GM21528 (cell line): ENCODE results near the gene PPP2R5C.

Experiments
- ATAC-seq: cut with Tn5 transposase; IDR thresholded peaks from one replicate; pipeline ENCODE4 v1.9.1; 2021; ENCODE audit warnings: mild to moderate bottlenecking, moderate library complexity; ENCODE audit not compliant: unreplicated experiment, low FRiP score

PPP2R5C gene

DNA sequence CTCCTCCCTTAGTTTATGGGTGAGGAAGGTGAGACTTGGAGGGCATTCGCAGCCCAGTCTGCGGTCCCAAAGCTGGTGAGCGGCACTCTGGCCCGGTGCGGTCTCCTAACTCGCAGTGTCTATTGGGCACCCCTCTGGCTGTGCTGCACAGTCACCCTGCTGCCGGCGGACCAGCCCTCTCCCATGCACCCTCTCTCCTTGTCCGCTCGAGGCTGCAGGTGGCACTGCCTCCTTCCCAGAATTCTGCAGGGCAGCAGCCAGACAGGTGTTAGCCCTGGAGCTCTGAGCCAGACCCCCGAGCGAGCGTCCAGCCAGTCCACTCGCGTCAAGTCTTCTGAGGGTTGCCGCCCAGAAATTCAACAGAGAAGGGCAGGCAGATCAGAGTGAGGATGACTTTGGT lies 146.1 kb downstream of the PPP2R5C start:
- no peak for ATAC-seq

DNA sequence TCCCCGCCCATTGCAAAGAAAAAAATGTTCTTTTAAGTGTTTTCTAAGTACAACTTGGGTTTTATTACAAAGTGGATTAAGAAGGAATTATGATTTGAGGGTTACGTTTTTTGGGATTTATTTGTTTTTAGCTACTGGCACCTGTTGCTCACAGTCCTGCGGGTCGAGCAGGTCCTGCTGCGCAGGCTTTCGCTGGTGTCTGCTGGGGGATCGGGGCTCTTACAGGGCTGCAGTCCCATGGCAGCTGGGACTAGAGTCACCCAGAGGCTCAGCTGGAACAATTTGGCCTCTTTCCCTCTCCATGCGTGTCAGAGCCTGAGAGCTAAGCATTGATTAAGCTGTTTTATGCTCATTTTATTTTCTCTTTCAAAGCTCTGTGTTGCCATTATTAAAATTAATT lies 147.3 kb downstream of the PPP2R5C start:
- ATAC-seq: no peak

DNA sequence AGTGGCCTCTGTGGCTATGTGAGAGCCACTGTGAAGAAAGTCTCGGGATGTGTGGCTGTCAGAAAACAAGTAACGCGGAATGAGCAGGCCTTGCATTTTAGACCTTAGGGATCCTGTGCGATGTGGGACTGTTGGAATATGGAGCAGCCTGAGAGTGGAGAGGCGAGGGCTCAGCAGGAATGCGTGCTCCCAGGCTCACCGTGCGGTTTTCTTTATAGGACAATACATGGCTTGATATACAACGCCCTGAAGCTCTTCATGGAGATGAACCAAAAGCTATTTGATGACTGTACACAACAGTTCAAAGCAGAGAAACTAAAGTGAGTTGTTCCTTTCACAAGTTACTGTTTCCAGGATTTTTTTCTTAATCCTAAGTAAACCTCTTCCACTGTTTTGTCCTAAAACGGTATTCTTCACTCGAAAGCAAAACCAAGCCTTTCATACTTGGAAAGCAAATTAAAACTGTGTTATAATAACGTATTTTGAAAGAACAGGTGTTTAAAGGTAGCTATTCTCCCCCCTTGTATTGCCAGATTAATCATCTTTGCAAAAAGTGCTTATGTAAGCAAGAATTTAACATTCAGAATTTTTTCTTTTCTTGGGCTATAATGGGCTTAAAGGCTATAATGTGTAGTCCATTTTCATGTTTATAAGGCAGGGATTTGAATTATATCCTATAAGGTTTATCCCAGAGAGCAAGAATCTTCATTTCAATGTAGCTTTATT lies 148.0 kb downstream of the PPP2R5C start:
- no peak for ATAC-seq

DNA sequence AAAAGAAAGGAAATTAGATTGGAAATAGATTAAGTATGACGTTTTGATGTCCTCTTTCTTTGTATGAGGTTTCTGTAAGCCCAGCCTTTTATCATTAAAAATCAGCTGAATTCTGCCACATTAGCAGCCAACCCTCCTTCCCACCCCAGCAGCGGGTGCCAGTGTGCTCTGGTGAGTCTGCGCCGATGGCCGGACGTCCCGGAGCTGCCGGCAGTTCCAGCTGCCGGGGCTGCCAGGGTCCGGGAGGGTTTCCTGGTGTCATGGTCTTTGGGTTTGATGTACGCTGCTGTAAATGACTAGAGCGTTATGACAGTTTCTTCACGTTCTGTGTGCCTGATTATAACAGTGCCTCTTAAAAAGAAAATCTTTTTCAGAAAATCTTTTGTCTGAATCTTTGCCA lies 151.3 kb downstream of the PPP2R5C start:
- ATAC-seq: no peak

DNA sequence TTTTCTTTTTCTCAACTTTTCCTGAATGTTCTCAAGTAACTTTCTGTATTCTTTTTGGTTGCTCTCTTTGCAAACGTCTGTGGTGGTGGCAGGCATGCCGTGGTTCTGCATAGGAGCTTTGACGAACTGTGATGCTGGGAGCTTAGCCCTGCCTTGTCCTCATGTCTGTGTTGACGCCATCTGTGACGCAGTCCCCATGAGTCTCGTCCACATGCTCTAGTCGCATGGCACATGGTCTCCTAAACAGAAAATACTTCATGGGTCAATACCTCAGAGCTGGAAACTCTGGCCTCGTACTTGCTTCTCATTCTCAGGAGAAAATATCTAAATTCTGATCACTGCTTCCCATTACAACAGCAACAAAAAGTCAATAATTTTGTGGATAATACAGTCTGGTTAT lies 152.6 kb downstream of the PPP2R5C start:
- ATAC-seq: no peak

DNA sequence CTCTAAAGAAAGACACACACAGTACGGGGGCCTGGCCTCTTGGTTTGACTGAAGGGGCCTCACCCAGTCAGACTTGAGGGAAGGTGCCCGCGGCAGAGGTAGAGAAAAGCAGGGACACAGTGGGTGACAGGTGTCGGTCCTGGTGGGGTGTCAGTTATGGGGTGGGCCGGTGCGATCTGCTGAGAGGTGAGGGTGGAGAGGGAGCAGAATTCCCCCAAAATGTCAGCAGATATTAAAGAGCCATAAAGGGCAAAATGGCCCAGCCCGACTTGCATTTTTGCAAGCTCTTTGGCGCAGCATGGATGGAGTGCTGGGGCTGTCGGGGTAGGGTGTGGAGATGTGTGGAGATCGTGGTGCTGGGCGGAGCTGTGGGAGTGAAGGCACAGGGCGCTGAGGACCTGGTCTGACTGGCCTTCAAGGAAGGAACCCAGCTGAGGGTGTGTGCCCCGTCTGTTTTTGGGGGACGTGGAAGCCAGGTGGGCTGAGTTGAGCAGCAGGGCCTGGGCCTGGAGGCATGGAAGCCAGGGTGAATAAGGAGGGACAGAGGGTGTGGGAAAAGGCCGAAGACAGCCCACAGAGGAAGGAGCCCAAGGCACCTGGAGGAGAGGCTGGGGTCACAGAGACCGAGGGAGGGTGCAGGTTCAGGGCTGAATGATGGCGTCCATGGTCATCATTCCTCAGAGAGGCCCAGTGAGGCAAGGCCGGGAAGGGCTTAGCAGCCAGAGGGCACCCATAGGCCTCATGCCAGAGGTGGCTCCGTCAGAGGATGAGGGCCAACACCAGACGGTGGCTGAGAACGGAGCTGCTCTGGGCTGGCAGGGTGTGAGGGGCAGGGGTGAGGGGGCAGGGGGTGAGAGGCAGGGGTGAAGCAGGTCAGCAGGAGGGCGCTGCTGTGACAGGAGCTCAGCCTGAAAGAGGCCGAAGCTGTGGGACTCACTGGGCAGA lies 154.6 kb downstream of the PPP2R5C start:
- no peak for ATAC-seq

DNA sequence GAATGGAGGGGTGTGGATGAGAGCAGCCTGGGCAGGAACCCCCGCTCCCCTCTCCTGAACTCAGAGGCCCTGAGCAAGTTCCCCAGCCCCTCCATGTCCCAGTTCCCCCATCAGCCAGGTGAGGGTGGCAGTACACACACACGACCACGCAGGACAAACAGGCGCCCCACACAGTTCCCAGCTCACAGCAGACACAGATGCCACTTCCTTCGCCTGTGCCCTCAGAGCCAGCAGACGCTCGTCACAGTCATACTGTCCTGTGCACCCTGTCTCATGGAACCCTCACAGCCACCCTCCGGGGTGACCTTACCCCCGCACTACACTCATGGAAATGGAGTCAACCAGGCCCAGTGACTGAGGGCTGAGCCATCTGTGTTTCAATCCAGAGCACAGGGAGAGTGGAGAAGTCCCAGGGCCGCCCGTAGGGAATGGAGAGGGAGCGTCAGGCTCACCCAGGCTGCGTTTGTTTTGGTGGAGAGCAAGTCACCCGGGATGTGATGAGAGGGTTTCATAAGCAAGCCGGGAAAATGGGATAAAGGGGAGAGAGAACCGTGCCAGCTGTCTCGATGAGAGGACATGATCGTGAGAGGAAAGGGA lies 155.4 kb downstream of the PPP2R5C start:
- ATAC-seq: no peak

DNA sequence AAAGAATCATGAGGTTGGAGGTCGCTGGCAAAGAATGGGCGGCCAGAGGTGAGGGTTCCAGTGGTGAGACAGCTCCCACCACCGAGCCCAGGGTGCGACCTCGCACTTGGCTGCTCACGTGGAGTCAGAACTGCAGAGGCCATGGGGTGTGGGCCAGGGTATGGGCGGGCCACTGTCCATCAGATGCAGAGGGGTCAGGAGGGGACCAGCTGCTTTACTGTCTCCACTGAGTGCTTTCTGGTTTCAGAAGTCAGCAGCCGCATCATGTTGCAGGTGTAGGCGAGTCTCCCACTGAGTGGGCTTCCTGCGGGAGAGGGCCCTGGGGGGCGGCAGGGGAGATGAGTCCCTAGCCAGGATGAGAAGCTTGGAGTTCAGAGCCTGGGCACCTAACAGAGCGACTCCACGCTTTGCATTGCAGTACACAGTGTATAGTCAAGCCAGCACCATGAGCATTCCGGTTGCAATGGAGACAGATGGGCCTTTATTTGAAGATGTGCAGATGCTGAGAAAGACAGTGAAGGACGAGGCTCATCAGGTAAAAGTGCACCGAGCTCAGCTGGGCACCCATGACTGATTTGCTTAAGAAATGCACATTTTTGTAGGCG lies 156.0 kb downstream of the PPP2R5C start:
- no peak for ATAC-seq

DNA sequence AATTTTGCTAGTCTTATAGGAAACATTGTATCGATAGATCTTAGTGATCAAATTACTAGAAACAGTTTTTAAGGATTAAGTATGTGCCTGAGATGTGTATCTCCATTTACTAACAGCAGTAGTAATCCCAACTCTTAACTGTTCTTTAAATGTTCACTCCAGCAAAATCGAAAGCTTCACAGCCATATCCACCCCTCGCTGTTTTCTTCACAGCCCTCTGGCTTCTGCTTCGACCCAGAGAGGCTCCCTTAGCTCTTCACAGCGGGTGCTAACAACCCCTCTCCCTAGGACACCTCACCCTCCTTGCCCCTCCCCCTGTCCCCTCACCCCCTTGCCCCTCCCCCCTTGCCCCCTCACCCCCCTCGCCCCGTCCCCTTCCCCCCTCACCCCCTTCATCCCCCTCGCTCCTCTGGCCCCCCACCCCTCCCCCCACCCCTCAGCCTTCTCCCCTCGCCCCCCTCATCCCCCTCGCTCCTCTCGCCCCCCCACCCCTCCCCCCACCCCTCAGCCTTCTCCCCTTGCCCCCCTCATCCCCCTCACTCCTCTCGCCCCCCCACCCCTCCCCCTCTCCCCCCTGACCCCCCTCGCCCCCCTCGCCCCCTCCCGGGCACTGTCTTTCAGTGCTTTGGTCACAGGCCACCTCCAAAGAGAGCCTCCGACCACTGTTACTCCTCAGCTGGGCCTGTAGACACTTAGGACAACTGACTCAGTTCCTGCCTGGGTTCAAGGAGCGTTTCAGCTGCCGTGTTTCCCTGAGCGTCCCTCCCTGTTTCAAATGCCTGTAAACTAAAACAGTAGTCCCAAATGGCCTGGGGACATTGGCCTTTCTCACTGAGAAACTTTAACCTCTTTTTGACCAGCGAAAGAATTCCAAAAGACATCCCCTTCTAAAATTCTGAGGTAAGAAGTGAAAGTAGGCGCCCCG lies 156.8 kb downstream of the PPP2R5C start:
- no peak for ATAC-seq

DNA sequence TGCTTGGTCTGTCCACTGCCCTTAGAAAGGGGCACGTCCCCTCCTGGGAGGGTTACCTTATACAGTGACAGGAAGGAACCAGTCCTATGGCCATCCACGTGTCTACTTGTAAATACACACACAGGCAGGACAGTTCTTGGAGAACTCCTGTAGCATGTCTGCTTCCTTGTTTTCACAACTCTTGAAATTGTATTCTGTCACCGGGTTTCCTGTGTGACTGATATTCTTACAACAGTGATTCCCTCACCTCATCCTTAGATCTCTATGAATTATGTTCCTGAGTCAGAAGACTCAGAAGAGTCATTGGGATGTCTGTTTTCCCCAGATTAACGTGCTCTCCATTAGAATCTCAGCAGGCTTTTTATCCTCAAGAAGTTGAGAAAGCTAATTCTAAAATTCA lies 158.8 kb downstream of the PPP2R5C start:
- ATAC-seq: no peak

DNA sequence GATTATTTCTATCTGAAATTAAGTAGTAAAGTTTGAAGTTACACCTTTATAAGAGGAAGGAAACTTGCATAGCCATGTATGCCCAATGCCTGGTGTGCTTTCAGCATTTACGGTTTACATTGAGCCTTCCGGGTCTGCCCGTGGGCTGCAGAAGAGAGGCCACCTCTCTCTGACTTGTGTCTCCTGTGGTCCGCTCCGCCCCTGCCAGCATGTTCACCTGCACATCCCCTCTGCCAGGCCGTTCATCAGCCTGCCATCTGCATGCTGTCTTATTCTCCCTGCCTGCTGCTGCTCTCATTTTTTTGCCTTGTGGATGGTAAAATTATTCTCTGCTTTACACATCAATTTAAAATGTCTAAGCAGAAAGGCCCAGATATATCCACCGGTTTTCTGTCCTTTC lies 161.4 kb downstream of the PPP2R5C start:
- no peak for ATAC-seq

DNA sequence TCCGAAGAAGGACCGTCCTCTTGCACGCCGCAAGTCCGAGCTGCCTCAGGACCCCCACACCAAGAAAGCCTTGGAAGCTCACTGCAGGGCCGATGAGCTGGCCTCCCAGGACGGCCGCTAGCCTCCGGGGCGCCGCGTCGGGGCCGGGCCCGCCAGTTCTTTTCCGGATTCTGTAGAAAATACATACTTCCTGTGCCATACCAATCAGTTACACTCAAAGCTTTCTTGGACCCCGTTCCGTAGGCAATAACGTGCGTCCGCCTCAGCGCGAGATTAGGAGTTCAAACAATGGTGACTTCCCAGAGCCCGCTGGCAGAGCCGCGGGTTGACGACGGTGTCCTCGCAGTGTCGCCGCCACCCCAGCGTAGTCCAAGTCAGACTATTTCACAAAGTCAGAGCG lies 163.6 kb downstream of the PPP2R5C start:
- no peak for ATAC-seq

DNA sequence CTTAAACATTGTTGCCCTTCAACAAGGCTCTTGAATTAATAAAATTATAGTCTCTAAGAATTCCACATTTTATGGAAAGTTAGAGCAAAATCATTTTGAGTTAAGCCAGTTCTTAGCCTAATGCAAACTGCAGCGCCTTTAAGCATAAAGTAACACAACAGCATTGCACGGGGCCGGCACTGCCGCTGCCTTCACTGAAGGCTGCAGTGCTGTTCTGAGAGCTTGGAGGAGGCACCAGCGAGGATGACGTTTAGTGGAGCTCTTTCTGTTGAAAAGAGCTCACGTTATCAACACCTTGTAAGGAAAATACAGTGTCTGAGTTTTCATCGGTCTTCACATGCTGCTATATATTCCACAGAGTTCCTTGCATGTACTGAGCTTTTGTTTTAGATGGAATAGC lies 164.6 kb downstream of the PPP2R5C start:
- no peak for ATAC-seq

DNA sequence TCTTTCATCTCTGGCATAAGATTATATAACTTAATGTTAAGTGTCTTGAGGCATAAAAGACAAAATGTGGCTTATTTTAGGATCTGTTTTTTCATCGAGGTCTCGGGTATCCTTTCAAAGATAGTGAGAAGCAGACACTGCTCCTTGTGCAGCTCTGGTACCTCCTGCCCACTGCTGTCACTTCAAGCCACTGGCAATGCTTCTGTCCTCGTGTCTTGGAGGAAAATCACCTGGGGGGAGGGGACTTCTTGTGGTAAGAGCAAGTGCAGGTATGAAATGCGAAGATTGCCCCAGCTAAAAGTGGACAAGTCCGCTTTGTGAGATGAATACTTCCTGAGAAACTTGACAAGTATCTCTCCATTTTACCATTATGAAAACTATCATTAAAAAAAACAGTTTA lies 165.1 kb downstream of the PPP2R5C start:
- ATAC-seq: no peak

DNA sequence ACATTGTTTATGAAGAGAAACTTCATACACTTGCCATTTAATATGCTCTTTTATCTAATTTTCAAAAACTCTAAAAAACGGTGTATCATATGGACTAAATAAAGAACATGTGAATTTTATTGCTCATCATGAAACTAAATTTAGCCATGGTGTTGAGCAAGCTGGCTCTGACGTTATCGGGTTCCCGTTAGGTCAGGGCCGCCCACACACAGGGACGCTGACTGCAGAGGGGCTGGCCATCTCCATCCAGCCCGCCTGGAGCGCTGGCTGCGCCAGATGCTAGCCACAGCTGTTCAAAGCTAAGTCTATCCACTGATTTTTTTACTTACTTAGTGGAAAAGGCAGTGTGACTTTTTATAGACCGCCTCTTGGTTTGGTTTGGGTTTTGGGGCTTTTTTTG lies 166.3 kb downstream of the PPP2R5C start:
- no peak for ATAC-seq

DNA sequence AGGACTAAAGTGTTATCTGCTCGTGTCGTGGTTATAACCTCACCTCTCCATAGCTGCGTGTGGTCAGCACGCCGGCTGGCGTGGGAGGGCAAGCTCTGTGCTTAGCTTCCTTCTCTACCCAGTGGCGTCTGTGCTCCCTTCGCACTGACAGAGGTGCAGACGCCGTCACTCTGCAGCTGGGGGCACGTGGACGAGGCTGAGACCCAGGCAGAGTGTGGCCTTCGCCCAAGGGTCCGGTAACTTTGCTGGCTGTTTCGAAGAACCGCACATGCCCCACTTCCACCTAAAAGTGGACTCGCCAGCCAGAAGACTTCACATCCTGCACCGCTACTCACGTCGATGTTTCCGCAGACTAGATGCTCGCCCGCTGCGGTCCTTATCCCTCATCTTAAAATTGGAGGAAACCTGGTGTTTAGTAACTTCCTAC lies 166.9 kb downstream of the PPP2R5C start:
- ATAC-seq: no peak

DNA sequence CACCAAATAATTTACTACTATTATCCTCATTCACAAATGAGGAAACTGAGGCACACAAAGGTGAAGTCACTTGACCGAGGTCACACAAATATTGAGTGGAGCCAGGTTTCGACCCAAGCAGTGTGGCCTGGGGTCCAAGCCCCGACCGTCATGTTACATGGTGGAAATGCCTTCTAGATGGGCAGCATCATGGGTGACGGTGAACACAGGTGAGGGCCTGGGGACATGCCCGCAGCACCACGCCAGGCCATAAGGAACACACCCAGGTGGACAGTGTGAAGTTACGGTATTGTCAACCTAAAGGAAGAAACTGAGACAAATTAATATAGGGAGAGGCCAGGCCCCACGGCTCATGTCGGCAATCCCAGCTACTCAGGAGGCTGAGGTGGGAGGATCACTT lies 167.6 kb downstream of the PPP2R5C start:
- ATAC-seq: no peak

DNA sequence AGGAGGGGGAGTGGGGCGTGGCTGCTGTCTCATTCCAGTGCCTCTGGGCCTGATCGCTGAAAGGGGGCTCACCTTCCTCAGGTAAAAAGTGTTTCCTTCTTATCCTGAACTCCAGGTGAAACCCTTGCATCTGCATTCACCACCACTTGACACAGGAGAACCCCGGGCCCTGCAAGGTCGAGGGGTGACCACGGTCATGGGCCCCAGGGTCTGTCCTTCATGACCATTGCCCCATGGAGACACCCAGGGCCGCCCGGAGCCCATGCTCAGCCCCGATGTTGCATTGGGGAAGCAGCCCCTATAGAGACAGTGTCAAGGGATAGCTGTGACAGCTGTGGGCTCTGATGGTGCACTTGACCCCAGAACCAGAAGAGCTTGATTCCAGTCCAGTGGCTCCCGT lies 168.4 kb downstream of the PPP2R5C start:
- no peak for ATAC-seq

DNA sequence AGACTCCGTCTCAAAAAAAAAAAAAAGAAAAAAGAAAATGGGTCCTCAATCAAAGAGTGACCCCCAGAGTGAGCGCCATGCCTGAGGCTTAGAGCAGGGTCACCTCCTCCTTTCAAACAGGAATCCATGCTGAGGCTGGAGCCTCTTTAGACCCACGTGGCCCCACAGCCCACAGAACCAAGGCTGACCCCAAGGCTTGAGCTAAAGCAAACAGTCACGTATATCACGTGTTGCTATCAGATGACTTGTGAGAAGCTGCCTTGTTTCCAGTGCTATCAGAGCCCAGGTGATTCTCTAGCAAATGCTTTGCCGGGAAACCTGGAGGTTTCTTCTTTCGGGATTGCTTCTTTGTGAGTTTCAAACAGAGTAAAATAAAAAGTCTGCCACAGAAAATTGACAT lies 171.2 kb downstream of the PPP2R5C start:
- no peak for ATAC-seq

DNA sequence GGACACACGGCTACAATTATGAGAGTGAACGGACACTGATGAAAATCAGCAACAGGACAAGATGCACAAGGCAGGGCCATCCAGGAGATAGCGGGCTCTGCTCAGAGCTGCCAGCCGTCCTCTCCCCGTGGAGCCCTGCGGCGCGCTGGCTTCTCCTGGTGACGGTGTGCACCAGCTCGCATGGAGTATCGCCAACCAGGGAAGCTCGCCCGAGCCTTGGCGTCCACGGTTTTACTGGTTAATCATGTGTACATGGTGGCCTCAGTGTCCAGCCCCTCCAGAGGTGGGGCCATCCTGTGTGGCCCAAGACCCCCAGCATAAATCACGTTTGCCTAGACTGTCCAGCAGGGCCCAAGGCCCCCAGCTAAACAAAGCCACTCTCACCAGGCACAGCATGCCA lies 171.7 kb downstream of the PPP2R5C start:
- ATAC-seq: no peak
